ENCODE measurements around the gene ARL8B. TPM values are rescaled to one million over a fixed set of nuclear protein-coding genes. Genes with fewer than 3 reads are reported as not detected.
A peak's percentile ranks its signal among the peaks of the same experiment; 100 is the strongest.

The ARL8B gene
- total and polyA plus RNA-seq, 10 of the 15 experiments (the other 5 are each of a cell fraction or from before 2014, with no cell fraction given): 22.0 to 80.6 (median 43.7) TPM

- H3K79me2 ChIP-seq (ENCODE audit: control insufficient read depth, insufficient read depth, low read length): peaks cover 90% of the 10 kb centered on the region
- WGBS (ENCODE audit: insufficient coverage, insufficient replicate concordance, low lambda C conversion rate, missing lambda C conversion rate): 37% methylated on average over 6 of the region's 6 CpGs
- BruUV-seq (replicated peaks): no TSS peak
- H3K36me3 ChIP-seq (ENCODE audit: control insufficient read depth in 2 of 2, insufficient read depth in 2 of 2, low read length in 1 of 2): no peaks in the 10 kb centered on the region; a peak in 1 of 4 replicates
- SMC1A ChIA-PET (ENCODE audit: uncharacterized antibody, unreplicated experiment): interaction anchor here (1.0 to 10.3 kb wide), 9 partner anchors 12 to 196 kb away, joined by 3 to 284 read pairs (median 6); partner anchors contain the start of genes ARL8B and EDEM1
- peak overlapping the region; percentile 90 for H3K27ac ChIP-seq (ENCODE audit: control insufficient read depth, insufficient read depth)
- CTCF ChIA-PET: interaction anchor here (0.6 to 7.3 kb wide), 19 partner anchors 12 to 1330 kb away, joined by 3 to 163 read pairs (median 3); partner anchors contain the start of genes ARL8B and EDEM1
- POLR2A ChIA-PET: interaction anchor here (1.0 to 5.4 kb wide), 6 partner anchors 8 to 59 kb away, joined by 3 to 67 read pairs (median 4); no protein-coding TSS in a partner anchor
- peaks cover under 1% of the 10 kb centered on the region; the same call in 2 of the 3 replicates for H3K9me3 ChIP-seq (replicated peaks; ENCODE audit: control insufficient read depth, insufficient read depth, low read length)
- peak overlapping the region; percentile 90 for H3K4me2 ChIP-seq (ENCODE audit: control insufficient read depth, insufficient read depth)
- no peaks in the 10 kb centered on the region for H4K20me1 ChIP-seq (ENCODE audit: control insufficient read depth, insufficient read depth)
- intact Hi-C loops (cut with micrococcal nuclease; ENCODE audit: unreplicated experiment) (loop anchor here (2.0 to 10.0 kb wide), 4 partner anchors 60 to 288 kb away; no protein-coding TSS in a partner anchor), in situ Hi-C loops (cut with MboI) (loop anchor here (10.0 kb wide), 1 partner anchor 288 kb away; no protein-coding TSS in a partner anchor)
- H3K4me3 ChIP-seq: no peak overlapping the region
- RAD21 ChIA-PET (ENCODE audit: unreplicated experiment): interaction anchor here (0.6 to 6.1 kb wide), 12 partner anchors 10 to 287 kb away, joined by 3 to 93 read pairs (median 6); no protein-coding TSS in a partner anchor
- H3K9ac ChIP-seq (ENCODE audit: control insufficient read depth, insufficient read depth, low read length): no peak overlapping the region; the same call in 1 of the 2 replicates
- no peak for DNase-seq (ENCODE audit: low read depth, low spot score)
- peak overlapping the region; percentile 37 for H2AFZ ChIP-seq (ENCODE audit: control insufficient read depth, low read depth, low read length)
- peak; percentile 74 for ATAC-seq
- FAIRE-seq: peak; percentile 77
- peaks cover 48% of the 10 kb centered on the region for H3K4me1 ChIP-seq (ENCODE audit: control insufficient read depth, insufficient read depth, low read length)
- H3K27me3 ChIP-seq (replicated peaks in 1 of 2; ENCODE audit: control insufficient read depth in 2 of 2, insufficient read depth in 2 of 2, low read length in 1 of 2): no peaks in the 10 kb centered on the region
- TF ChIP-seq MTA3 (IDR thresholded peaks at IDR 0.05; ENCODE audit: borderline replicate concordance, low read length) (no peak), TARDBP (IDR thresholded peaks at IDR 0.05; ENCODE audit: borderline replicate concordance) (no peak), STAT3 (IDR thresholded peaks at IDR 0.05; ENCODE audit: low read depth, low read length) (no peak), MYC (IDR thresholded peaks at IDR 0.05; ENCODE audit: insufficient read depth, insufficient read length, insufficient replicate concordance, low read length, severe bottlenecking) (no peak), KAT2A (conservative IDR thresholded peaks at IDR 0.05; ENCODE audit: control insufficient read depth, low read depth, low read length) (no peak), RFX5 (IDR thresholded peaks at IDR 0.05; ENCODE audit: low read depth, low read length) (no peak), SMARCA5 (IDR thresholded peaks at IDR 0.05) (peak; percentile 73; the same call in 1 of the 2 replicates), ELK1 (IDR thresholded peaks at IDR 0.05; ENCODE audit: low read depth, low read length) (no peak), IRF4 (IDR thresholded peaks at IDR 0.05; ENCODE audit: low read depth, low read length) (0 out of 2 replicates have a peak, but pooled peaks have one; percentile 21), HCFC1 (IDR thresholded peaks at IDR 0.05; ENCODE audit: low read length) (no peak), RCOR1 (conservative IDR thresholded peaks at IDR 0.05; ENCODE audit: low read depth, low read length) (no peak), LARP7 (IDR thresholded peaks at IDR 0.05) (no peak), NFXL1 (IDR thresholded peaks at IDR 0.05; ENCODE audit: borderline replicate concordance) (no peak), IKZF1 (conservative IDR thresholded peaks at IDR 0.05) (no peak), POU2F2 (IDR thresholded peaks at IDR 0.05; ENCODE audit: borderline replicate concordance, low read depth, low read length) (no peak), TCF3 (IDR thresholded peaks at IDR 0.05; ENCODE audit: borderline replicate concordance, insufficient read depth, low read depth, low read length) (no peak), EZH2 (IDR thresholded peaks at IDR 0.05; ENCODE audit: borderline replicate concordance, control insufficient read depth, low read depth, low read length) (no peak)
- TF ChIP-seq, protein P1, sequence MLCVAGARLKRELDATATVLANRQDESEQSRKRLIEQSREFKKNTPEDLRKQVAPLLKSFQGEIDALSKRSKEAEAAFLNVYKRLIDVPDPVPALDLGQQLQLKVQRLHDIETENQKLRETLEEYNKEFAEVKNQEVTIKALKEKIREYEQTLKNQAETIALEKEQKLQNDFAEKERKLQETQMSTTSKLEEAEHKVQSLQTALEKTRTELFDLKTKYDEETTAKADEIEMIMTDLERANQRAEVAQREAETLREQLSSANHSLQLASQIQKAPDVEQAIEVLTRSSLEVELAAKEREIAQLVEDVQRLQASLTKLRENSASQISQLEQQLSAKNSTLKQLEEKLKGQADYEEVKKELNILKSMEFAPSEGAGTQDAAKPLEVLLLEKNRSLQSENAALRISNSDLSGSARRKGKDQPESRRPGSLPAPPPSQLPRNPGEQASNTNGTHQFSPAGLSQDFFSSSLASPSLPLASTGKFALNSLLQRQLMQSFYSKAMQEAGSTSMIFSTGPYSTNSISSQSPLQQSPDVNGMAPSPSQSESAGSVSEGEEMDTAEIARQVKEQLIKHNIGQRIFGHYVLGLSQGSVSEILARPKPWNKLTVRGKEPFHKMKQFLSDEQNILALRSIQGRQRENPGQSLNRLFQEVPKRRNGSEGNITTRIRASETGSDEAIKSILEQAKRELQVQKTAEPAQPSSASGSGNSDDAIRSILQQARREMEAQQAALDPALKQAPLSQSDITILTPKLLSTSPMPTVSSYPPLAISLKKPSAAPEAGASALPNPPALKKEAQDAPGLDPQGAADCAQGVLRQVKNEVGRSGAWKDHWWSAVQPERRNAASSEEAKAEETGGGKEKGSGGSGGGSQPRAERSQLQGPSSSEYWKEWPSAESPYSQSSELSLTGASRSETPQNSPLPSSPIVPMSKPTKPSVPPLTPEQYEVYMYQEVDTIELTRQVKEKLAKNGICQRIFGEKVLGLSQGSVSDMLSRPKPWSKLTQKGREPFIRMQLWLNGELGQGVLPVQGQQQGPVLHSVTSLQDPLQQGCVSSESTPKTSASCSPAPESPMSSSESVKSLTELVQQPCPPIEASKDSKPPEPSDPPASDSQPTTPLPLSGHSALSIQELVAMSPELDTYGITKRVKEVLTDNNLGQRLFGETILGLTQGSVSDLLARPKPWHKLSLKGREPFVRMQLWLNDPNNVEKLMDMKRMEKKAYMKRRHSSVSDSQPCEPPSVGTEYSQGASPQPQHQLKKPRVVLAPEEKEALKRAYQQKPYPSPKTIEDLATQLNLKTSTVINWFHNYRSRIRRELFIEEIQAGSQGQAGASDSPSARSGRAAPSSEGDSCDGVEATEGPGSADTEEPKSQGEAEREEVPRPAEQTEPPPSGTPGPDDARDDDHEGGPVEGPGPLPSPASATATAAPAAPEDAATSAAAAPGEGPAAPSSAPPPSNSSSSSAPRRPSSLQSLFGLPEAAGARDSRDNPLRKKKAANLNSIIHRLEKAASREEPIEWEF (IDR thresholded peaks at IDR 0.05; ENCODE audit: insufficient replicate concordance, low read depth, low read length): peak; percentile 41
Measured at GRCh38 chr3:5136211-5136918, 14.3 kb downstream of the ARL8B start.

Measured in GM12878 (cell line).